PC-3 (cell line): ENCODE results near the gene TSEN15.

Experiments
- CTCF ChIP-seq: fragments of 300-600 bp; sonication (generic); conservative IDR thresholded peaks from 2 replicates; pipeline ENCODE4 v1.5.1; 2017; ENCODE audit warnings: antibody characterized with exemption, low read depth, mild to moderate bottlenecking, low read length
- EZH2 ChIP-seq: fragments of 300-600 bp; sonication (generic); IDR thresholded peaks from one replicate; pipeline ENCODE4 v1.6.1; 2017; ENCODE audit warnings: antibody characterized with exemption, mild to moderate bottlenecking, low read length; ENCODE audit not compliant: unreplicated experiment

- no peak for TF ChIP-seq EZH2
- TF ChIP-seq CTCF, result no peak
Observed at GRCh38 chr1:184113251-184113650, 61.7 kb downstream of the TSEN15 start.
